T-helper 22 cell (primary cell): ENCODE data around the gene CTBP2.

Experiments
- DNase-seq: peaks from one replicate; pipeline ENCODE4 v3.0.0-alpha.2; 2020; ENCODE audit warnings: low read depth

CTBP2 gene

DNA sequence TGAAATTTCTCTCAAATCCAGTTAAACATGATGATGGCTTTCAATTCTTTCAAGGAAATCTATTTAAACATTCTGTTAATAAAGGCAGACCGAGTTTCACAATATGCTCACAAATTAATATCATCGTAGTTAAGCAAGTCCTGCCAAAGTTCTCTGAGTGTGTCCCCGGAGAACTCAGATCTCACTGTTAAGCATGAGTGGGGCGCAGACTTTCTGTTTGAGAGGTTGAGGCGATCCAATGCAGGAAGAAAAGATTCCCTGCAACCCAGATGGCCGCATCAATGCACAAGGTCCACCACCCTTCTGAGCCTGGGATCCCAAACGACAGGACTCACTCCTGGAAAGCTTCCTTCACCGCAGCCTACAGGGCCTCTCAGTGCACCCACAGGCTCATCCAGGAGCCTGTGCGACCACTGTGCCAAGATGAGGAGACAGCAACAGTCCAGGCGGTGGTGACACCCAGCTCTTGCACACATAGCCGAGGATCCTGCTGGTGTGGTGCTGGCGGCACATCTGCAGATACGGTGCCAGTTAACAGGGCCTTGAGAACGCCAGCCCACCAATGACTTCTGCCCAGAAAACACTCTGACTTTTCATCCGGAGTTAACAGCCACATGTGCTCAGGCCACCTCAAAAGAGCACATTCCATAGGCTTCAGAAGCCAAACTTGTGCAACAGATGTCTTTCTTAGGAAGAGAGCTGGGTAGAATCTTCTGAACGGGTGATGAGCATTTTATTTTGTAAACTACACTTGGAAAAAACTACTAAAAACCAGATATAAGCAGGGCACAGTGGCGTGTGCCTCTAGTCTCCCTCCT lies 116.3 kb downstream of the CTBP2 start:
- no peak for DNase-seq

DNA sequence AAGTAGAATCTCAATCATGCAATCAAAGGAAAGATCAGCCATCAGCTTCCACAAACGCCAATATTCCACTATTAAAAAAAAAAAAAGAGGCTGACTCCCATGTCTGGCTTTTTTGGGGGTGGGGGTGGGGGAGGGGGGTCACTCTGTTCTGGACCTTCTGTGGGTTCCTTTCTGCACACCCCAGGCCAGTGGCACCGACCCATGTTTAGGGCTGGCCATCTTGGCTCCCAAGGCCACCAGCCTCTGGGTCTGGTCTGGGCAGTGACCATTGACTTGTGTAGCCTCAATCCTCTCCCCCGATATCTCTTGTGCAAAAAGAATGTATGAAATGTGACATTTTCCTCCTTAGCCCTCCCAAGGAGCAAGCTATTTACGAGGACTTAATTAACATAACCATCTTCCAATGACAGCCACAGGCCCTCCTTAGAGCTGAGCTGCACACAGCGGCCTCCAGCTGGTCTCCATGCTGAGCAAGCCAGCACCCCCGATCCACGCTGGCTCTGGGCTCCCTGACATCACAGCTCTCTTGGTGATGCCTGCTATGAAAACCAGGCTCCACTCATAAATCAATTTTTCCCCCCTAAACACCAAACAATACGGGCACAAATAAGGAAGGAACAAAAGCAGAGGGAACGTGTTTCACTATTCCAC lies 118.4 kb downstream of the CTBP2 start:
- DNase-seq: no peak

DNA sequence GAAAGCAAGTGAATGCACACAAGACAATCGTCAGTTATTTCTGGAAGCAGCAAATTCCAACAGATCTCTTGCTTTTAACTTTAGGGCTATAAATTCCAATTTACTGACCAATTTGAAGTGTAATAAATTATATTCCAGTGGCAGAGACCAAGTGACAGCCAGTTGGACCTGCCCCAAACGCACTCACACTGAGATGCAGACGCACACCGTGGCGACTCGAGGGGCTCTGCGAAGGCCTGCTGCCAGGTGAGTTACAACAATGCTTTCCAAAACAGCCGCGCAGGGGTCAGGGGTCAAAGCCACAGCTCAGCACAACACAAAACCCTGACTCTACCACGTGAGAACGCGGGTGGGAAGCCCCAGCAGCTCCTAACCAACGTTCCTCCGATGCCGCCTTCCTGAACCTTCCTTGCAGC lies 121.0 kb downstream of the CTBP2 start:
- no peak for DNase-seq

DNA sequence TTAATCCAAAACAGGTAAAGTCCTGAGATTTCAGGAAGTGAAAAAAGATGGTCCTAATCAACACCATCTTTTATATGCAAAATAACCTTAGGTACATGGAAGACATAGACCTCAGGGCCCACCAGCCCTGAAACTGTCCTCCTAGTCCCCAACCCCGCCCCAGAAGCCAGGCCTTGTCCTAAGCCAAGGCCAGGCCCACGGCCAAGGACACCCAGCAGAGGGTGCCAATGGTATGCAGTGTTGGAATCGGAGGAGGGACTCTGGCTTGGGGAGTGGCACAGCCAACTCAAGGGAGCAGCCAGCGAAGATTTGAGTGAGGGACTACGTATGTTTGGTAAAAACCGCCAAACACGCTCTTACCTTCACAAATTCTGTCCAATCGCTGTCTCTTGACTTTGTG lies 121.7 kb downstream of the CTBP2 start:
- no peak for DNase-seq

DNA sequence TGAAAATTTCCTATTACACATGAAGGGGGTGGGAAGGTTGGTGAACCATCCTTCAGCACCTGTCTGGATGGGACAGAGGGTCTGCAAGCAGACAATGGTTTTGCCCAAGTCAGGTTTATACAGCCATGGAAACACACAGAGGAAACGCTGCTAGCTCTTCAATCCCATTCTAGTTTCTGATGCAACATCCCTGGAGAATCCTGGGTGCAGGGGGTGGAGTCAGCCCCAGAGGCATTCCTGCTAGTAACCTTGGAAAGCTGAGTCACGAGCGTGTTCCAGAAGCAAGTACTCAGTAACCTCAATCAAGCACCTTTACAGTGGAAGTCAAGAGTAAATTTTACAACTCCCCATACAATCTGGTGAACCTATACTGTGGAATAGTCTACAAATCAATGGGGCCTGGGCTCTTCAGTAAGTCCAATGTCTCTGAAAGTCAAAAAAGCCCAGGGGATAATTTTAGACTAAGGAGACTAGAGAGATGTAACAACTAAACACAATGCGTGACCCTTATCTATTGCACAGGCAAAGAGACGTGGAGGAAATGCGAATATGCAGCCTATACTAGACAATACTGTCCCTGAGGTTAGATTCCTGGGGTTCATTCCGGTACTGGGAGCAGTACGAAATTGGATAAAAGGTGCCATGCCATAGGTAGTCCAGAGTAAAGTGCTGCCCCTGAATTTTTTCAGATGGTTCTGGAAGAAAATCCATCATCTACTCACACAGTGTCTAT lies 123.1 kb downstream of the CTBP2 start:
- no peak for DNase-seq

DNA sequence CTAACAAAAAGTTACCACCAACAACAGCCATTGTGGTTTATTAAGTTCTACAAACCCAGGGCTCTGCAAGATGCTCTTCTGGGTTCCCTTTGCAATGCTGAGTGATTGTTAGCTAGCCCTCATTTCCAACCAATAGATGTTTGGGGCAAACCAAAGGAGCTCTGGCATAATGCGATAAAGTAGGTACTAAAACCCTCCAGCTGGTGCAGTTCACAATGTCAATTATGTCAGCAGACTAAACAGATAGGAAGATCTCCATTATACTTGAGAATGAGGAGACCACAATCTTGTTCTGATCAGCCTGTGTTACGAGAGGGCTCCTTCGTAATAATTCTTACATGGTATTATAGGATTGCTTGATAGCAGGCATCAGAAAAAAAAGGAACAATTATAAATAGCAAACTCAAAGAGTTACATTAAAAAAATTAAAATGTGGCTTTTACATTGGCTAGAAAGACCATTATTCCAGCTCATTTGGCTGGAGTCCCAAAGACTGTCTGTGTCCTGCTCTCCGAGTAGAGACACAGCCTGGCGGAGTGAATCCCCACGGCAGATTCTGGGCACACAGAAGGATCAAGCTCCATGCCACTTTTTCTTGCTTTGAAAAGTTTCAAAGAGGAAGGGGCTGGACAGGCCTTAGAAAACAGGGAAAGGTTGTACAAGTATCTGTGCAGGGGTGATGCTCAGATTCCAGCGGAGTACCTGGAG lies 124.6 kb downstream of the CTBP2 start:
- DNase-seq: no peak

DNA sequence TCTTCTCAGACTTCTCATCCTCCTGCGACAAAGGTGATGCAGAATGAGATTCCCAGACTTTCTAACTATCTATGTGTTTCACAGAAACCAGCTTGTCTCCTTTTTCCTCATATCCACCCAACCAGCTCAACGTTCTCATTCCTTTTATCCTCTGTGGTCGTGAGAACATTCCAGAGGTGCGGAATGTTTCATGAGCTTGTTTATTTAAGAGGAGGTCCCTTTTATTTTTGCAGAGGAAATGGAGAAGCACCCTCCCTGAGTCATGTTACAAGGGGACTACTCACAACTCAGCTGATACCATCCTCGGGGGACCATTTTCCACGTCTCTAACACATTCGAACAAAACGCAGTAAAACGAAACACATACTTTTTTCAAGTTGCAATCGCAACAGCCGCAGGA lies 125.2 kb downstream of the CTBP2 start:
- DNase-seq: no peak

DNA sequence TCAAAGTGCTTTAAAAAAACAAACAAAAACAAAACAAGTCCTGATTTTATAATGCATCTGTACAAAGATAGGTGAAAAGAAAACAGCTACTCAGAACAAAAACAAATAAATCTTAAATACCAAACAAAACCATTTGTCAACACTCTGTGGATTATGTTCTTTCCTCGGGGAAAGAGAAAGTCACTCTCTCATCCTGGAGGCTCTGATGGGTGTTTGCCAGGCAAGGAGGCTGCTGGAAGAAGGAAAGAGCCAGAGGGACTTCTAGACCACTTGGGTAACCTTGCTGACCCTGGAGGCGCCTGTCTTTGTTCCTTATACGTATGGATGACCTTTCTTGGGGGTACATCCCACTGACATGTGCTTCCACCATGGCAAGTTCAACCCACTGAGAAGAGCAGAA lies 125.7 kb downstream of the CTBP2 start:
- no peak for DNase-seq

DNA sequence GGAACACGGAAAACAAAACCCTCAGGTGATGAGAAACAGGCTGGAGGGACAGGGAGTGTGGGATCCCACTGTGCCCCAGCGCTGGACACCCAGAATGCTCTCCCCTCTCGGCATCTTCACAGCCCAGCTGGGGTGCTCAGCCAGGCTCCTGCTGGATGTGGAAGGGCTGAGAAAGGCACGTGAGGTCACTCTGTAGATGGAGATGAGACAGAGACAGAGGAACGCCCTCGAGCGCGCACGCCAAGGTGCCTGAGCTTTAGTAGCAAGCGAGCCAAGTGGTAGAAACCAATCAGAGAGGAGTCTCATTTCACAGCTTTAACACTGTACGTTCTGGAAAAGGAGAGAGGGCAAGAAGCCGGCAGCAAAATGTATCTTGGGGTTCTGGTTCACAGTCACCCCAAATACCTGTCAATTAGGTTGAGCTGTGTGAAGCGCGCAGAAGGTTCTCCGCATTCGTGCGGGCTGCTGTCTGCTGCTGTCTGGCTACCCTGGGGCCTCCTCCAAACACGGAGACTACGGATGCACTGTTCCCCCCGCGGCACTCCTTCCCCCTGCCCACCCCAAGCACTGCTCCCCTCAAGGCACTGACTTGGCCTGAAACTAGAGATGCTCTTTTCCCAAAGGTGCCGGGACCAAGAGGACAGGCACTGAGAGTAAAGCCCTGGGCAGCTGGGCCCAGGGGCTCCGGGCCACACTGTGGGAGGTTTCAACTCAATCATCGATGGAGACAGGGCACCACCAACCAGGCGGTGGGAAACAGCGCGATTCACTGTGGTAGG lies 127.0 kb downstream of the CTBP2 start:
- no peak for DNase-seq

DNA sequence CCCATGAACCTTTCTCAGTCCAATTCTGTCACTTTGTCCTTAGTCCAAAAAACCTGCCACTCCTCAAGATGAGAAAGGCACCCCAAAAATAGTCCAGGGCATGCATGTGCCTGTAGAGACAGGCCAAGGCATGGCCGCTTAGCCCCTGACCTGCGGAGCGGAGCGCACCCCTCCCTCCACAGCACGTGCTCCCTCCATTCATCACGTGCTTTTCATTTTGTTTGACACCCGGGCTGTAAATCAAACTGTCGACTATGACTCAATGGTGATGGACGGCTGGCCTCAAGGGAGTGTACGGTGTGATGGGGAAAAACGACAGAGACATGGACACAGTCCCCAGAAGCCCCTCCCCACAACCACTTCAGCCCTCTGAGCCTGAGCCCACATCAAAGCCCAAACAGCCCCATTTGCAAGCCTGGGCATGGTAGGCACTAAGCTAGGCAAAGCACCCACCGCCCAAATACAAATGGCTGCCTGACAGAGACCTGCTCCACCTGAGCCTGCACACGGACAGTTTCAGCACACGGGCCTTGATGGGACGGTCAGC lies 127.8 kb downstream of the CTBP2 start:
- DNase-seq: no peak

DNA sequence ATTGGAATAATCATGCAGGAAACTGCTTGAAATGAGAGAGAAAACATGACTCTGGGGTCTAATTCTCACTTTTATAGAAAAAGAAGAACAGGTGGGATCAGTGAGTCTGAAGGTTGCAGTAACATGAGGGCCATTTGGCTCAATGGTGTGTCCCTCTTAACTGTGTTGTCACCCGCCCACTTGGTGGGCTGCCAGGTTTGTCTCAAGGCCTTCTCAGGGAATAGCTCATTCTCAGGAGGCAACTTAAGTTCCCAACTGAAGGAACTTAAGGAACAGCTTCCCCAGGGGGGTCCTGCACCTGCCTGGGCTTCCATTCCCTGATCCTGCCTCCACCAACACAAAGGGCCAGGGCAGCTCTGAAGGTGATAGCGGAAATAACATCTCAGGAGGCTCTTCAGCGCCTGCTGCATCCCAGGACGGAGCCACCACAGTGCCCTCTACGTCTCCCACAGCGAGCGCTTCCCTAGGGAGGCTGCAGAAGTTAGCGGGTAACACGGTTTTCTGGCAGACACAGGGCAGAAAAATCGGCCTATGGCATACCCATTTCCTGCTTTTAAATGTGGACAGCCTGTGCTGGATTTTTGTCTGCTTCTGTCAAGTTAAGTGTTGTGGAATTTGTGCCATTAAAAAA lies 129.7 kb downstream of the CTBP2 start:
- no peak for DNase-seq

DNA sequence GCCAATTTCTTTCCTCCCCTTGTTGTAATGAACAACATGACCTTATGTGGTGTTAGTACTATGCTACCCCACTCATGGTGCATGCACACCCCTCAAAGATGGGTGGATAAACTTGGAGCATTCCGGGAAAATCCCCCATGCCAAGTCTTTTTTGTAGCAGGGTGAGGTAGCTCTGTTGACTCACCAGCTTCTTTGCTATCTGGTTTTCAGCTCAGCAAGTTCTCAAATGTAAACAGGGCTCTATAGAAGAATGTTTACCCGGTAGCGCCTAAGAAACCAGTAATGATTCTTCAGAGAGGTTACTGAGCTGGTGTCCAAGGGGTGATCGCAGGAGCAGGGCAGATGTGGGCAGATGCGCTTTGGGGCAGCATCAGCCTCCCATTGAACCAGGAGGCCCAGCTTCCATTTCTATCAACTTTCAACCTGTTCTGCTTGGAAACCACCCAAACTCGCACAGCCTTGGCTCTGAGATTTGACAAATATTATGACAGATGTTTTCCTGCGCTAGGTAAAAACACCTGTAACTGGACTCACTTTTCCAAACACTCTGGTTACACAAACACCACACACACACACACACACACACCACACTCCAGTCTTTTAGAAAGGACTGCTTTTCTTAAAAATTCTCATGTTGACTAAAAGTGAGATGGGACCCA lies 130.7 kb downstream of the CTBP2 start:
- no peak for DNase-seq

DNA sequence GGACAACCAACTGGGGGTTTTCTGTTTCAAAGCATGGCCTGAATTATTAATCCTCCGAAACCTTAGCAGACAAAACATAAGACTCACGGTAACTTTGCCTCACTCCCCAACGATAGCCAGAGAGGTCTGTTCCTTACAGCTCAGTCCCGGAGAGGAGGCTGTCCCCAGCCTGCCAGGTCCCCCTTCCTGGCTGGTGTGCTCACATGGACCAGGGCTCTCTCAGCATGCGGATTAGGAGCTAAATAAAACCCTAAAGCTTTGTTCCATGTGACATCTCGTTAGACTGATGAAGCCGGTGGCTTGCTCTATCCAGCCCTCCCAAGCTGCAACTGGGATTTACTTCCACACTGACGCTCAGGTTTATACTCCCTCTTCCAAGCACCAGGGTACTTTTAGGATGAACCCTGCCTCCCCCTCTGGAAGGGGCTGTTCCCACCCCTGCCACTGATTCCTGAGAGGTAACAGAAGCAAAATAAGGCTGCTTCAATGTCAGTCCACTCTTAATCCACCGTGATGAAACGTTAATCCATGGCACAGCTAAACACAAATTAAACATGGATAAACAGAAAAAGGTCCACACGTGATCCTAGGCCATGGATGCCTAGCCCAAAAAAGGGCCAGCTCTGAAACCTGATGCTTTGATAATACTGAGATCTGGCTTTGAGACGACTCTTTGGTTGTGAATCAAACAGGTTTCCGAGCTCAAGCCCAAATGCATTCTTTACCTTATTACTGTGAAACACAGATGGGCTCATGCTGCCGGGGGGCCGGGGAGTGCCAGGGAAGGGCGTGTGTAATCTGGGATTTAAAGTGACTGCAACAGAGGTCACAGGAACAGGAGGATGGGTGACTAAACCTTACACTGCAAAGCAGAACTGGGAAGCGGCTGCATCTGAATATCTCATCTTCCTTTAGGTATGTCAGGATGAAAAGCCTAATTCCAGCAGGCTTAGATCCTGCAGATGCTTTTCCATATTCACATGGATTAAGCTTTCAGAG lies 132.2 kb downstream of the CTBP2 start:
- DNase-seq: no peak

DNA sequence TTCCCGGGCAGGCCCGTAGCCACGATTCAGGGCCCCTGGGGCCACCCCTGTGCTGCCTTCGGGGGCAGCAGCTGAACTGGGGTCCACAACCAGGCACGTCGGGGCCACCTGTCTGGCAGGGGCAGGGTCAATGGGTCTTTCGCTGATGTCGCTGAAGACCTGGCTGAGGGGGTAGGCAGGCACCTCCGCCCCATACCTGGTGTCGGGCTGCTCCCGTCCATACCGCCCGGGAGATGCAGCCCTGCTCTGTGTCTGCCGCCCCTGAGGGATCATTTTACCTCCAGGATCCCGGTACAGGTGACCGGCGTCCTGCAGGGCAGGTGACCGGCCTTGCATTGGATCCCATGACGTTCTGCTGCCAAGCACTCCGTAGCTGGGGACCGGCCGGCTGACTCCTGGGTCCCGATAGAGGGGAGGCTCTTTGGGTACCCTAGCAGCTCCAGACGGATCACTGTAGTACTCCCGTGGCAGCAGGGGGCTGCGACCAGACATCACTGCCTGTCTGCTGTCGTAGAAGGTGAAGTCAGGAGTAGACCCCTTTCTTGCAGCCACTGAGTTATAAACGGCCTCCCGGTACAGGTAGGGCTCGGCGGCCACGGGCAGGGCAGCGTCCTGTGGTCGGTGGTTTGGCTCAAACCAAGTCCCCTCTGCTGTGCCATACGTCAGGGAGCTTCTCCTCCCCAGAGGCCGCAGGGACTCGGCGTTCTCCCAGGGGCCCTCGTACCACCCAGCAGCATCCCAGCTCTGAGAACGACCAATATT lies 133.2 kb downstream of the CTBP2 start:
- no peak for DNase-seq

DNA sequence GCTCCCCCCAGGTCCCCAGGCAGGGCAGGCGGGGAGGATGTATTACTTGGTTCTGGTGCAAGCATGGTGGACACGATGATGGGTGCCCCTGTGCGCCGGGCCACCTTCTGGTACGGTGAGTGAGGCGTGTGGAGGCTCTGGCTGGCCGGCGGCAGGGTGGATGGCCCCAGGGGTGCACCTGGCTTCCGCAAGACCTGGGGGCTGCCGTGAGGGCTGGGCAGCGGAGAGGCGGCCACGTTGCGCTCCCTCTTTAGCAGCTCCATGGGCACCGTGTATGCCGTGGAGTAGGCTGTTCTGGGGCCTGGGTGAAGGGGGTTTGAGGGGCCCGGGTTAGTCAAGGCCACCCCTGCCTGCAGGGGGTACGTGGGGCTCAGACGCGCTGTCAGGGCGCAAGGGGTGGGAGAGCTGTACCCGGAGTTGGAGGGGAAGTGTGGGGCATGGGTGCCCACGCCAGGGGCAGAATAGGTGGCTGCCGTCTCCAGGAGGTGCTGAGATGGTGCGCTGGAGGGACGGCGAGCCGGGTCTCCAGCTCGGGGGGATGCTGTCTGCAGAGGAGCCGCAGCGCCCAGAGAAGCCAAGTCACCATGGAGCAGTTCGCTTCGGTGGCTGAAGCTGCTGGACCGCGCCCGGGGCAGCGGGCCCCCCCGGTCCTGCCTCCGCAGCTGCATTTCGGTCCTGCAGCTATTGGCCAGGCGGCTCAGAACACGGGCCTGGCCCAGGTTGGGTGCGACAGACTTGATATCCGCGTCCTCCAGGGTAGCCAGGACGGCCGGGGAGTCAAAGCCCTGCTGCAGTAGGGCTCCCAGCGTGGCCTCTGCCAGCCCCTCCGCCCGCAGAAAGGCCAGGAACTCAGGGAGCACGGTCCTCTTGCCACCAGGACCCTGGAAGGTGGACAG lies 134.1 kb downstream of the CTBP2 start:
- no peak for DNase-seq

DNA sequence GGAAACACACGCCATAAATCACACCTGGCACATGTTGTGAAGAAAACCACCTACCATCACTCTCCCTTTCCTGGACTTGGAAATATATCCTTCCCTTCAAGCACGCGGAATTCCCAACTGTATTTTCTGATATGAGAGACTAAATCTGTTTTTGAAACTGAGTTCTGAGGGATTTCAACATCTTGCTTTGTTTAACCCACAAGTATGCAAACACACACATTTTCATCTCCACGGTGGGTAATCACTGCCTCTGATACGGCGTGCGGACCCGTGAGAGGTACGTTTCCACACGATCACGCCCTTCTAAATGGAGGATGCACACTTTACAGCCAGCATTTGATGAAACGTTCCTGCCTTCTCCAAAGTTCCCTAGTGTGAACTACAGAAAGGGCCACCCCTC lies 135.0 kb downstream of the CTBP2 start:
- DNase-seq: no peak
